BE2C (cell line): Measurements from ENCODE around the gene ANKRD35.
A peak's percentile ranks its signal among the peaks of the same experiment; 100 is the strongest.
"Not testable (repeated sequence)": the region's sequence is repeated elsewhere in the genome, so short reads cannot be mapped to it uniquely, and the experiment has no call there.

Experiments used
- DNase-seq: peaks from one replicate; pipeline ENCODE4 v3.0.0-alpha.2; 2020
- H3K27me3 ChIP-seq: fragments of 250-450 bp; sonication (Bioruptor Pico); 2 replicates; pipeline ENCODE4 v1.5.1; 2020; ENCODE audit warnings: mild to moderate bottlenecking
- H3K36me3 ChIP-seq: fragments of 250-450 bp; sonication (Bioruptor Pico); 2 replicates; pipeline ENCODE4 v1.5.1; 2020; ENCODE audit warnings: mild to moderate bottlenecking
- H3K4me1 ChIP-seq: fragments of 250-450 bp; sonication (Bioruptor Pico); 2 replicates; pipeline ENCODE4 v1.5.1; 2020
- H3K4me3 ChIP-seq: 2 replicates; pipeline ENCODE4 v1.5.1; 2011; ENCODE audit warnings: low read depth, low read length
- H3K9me3 ChIP-seq: fragments of 250-450 bp; sonication (Bioruptor Pico); 2 replicates; pipeline ENCODE4 v1.5.1; 2020
- TF ChIP-seq, protein P1 (sequence below): IDR thresholded peaks from 2 replicates; pipeline ENCODE4 v1.5.1; 2012; ENCODE audit warnings: mild to moderate bottlenecking, low read depth, low read length

ANKRD35 gene

DNA sequence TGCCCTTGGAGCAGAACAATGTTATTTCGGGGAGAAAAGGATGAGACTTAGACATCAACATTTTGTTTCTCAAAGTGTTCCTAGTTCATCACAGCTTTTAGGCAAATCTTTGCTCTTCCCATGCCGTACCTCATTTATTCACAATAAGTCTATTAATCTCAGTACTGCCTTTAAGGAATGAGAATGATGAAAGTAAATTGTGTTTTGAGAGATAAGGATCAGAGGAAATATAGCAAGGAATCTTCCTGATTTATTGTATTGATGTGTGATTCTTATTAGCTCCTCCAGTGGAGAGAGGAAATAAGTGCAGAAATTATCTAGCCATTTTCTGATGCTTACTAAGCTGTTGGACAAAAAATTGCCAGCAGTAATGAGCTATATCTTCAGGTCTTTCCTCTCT is 59.6 kb downstream of the ANKRD35 start:
- no peaks in the 10 kb centered on the region; the same call in 1 of the 2 replicates for H3K4me1 ChIP-seq
- TF ChIP-seq, protein P1, sequence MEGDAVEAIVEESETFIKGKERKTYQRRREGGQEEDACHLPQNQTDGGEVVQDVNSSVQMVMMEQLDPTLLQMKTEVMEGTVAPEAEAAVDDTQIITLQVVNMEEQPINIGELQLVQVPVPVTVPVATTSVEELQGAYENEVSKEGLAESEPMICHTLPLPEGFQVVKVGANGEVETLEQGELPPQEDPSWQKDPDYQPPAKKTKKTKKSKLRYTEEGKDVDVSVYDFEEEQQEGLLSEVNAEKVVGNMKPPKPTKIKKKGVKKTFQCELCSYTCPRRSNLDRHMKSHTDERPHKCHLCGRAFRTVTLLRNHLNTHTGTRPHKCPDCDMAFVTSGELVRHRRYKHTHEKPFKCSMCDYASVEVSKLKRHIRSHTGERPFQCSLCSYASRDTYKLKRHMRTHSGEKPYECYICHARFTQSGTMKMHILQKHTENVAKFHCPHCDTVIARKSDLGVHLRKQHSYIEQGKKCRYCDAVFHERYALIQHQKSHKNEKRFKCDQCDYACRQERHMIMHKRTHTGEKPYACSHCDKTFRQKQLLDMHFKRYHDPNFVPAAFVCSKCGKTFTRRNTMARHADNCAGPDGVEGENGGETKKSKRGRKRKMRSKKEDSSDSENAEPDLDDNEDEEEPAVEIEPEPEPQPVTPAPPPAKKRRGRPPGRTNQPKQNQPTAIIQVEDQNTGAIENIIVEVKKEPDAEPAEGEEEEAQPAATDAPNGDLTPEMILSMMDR = no peak
- H3K9me3 ChIP-seq = no peaks in the 10 kb centered on the region
- no peak for DNase-seq
- no peaks in the 10 kb centered on the region for H3K27me3 ChIP-seq
- H3K36me3 ChIP-seq = peaks cover 55% of the 10 kb centered on the region
- no peak overlapping the region for H3K4me3 ChIP-seq

DNA sequence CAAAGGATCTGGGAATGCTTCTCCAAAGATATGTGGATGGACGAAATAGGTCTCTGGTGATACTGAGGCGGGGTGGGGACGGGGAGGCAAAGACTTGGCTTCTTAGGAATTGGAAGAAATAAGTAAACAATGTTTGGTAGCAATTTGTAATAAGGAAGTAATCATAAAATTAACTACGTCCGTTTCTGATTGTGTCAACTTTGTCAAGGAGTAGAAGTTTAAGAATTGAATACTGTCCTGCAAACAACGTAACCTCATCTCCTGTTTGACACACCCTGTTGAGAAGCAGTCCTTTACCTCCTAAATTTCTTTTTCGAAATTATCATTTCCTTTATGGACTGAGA is 61.2 kb downstream of the ANKRD35 start:
- Histone ChIP-seq H3K4me1 (no peaks in the 10 kb centered on the region; the same call in 1 of the 2 replicates), H3K4me3 (peak overlapping the region; percentile 99), H3K27me3 (no peaks in the 10 kb centered on the region), H3K36me3 (peaks cover 40% of the 10 kb centered on the region), H3K9me3 (no peaks in the 10 kb centered on the region)
- TF ChIP-seq, protein P1 = no peak
- DNase-seq = no peak

DNA sequence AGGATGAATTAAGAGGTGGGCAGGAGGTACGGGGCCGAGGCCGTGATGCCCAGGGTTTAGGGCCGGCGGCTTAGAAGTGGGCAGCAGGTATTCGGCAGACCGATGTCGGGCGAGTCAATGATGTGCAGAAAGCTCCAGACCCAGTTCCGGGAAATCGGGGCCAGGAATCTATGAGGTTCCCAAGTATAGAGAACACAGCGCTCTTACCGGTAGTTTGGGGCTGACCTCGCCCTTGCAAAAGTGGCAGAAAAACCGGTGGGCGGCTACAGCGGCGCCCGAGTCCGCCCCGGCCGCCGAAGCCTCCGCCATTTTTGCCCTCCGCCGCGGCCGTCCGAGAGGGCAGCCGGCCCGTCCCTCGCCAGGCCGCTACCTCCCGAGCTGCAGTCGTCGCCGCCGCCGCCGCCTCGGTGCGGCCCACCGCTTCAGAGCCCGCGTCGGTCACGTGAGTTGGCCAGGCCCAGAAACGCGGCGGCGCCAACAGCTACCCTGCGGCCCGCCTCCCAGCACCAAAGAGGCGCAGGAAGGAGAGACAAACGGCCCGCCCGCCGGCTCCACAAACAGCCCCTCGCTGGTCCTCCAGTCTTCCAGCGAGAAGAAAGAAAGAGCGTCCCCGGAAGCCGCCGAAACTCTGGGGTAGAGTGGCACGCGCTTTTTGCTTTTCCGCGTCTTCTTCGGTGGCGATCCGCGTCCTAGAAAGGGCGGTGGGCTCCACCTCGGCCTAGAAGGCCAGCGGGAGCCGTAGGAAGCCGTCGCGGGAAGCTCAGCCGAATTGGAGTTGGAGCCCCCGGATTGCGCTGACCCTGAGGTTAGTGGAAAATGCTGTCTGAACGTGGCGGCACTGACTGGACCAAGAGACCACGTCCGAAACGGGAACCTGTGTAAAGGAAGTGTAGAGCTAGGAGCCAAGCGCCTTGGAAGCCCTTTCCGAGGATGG is 61.8 kb downstream of the ANKRD35 start, which contains the start of the genes POLR3C and RNF115:
POLR3C (plus strand) TSS at position 636 of the 934 bp plus-strand sequence. CDS start 1,577 bp downstream, outside the sequence.
RNF115 (minus strand) TSS at position 531 of the 934 bp plus-strand sequence; CDS start at position 309, 222 bp downstream.
- Histone ChIP-seq H3K27me3 (no peaks in the 10 kb centered on the region), H3K4me1 (no peaks in the 10 kb centered on the region; the same call in 1 of the 2 replicates), H3K4me3 (peak within 1 kb of the TSS; percentile 99), H3K36me3 (peaks cover 33% of the 10 kb centered on the region), H3K9me3 (no peaks in the 10 kb centered on the region)
- peak; percentile 95 for DNase-seq
- TF ChIP-seq, protein P1 = no peak

- H3K4me1 ChIP-seq, H3K9me3 ChIP-seq, H3K27me3 ChIP-seq, DNase-seq, H3K4me3 ChIP-seq: not testable (repeated sequence)
- H3K36me3 ChIP-seq = peaks cover 24% of the 10 kb centered on the region
These were observed 62.8 kb downstream of the ANKRD35 start for GRCh38 chr1:145822779-145823331.

DNA sequence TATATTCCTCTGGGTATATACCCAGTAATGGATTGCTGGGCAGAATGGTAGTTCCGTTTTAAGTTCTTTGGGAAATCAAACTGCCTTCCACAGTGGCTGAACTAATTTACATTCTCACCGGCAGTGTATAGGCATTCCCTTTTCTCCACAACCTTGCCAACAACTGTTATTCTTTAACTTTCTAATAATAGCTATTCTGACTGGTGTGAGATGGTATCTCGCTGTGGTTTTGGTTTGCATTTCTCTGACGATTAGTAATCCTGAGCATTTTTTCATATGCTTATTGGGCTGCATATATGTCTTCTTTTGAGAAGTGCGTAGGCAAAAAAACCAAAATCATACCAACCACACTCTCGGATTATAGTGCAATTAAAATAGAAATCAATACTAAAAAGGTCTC is 67.6 kb downstream of the ANKRD35 start:
- not testable (repeated sequence) for H3K4me3 ChIP-seq, DNase-seq, H3K9me3 ChIP-seq, H3K36me3 ChIP-seq, H3K27me3 ChIP-seq, H3K4me1 ChIP-seq
